Coronary artery (tissue), 2 donors: ENCODE data around the gene NANP.

Experiments
- DNase-seq: peaks from one replicate; pipeline ENCODE4 v3.0.0-alpha.2; 2017; ENCODE audit warnings: low spot score
- H3K27ac ChIP-seq, 2 donors: fragments of 200-600 bp; sonication (generic); one replicate each; pipeline ENCODE4 v1.5.1; 2016 to 2019
- H3K4me3 ChIP-seq: fragments of 200-600 bp; sonication (generic); 2 replicates; pipeline ENCODE4 v1.5.1; 2016; ENCODE audit warnings: mild to moderate bottlenecking, moderate library complexity
- CTCF ChIP-seq: fragments of 200-600 bp; sonication (generic); IDR thresholded peaks from one replicate; pipeline ENCODE4 v1.5.1; 2019; ENCODE audit warnings: antibody characterized with exemption

NANP gene

GRCh38 chr20:25570148-25570530, 53.7 kb downstream of the NANP start:
- Histone ChIP-seq H3K27ac (no peak overlapping the region), H3K4me3 (no peak overlapping the region)
- DNase-seq = no peak
- TF ChIP-seq CTCF = no peak

- no peak overlapping the region for H3K4me3 ChIP-seq
- DNase-seq = no peak
- no peak overlapping the region for H3K27ac ChIP-seq
- no peak for TF ChIP-seq CTCF
These were observed 56.5 kb downstream of the NANP start for GRCh38 chr20:25567286-25567685.

- no peak for TF ChIP-seq CTCF
- no peak overlapping the region for H3K4me3 ChIP-seq
- no peak for DNase-seq
- no peak overlapping the region for H3K27ac ChIP-seq
These were observed 57.0 kb downstream of the NANP start for GRCh38 chr20:25566821-25567220.

GRCh38 chr20:25565578-25566157, 58.1 kb downstream of the NANP start:
- no peak overlapping the region for H3K4me3 ChIP-seq
- no peak for DNase-seq
- H3K27ac ChIP-seq = no peak overlapping the region
- TF ChIP-seq CTCF = no peak

GRCh38 chr20:25563876-25564275, 59.9 kb downstream of the NANP start:
- H3K4me3 ChIP-seq = no peak overlapping the region
- no peak for DNase-seq
- no peak overlapping the region for H3K27ac ChIP-seq
- TF ChIP-seq CTCF = no peak

GRCh38 chr20:25563362-25563761, 60.5 kb downstream of the NANP start:
- no peak for TF ChIP-seq CTCF
- H3K4me3 ChIP-seq = no peak overlapping the region
- H3K27ac ChIP-seq = no peak overlapping the region
- DNase-seq = no peak
